GDM1 (cell line): ENCODE data around the gene NTM.

ENCODE experiments used
- DNase-seq: peaks from one replicate; lab custom pipeline; 2025; lab: John Stamatoyannopoulos, UW

Gene NTM

GRCh38 chr11:131824771-131825170, 454.4 kb downstream of the NTM start:
- DNase-seq, result no peak

DNA sequence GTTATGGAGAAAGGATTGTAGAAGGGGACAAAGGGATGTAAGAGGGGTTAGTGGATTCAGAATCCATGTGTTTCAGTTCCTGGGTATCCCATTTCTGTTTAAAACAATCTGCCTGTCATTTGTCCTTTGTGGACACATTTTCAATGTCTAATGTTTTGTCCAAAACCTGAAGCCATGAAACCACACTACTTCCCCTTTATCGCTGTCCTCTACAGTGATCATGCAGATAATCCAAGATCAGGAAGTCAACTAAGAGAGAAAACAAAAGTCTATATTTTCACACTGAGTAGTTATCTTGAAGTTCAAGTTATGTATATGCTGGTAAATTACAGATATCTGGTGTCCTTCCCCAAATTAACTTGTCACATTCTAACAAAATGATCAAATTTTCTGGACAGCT, 457.0 kb downstream of the NTM start:
- no peak for DNase-seq

GRCh38 chr11:131829725-131830124, 459.3 kb downstream of the NTM start:
- DNase-seq, result no peak

DNA sequence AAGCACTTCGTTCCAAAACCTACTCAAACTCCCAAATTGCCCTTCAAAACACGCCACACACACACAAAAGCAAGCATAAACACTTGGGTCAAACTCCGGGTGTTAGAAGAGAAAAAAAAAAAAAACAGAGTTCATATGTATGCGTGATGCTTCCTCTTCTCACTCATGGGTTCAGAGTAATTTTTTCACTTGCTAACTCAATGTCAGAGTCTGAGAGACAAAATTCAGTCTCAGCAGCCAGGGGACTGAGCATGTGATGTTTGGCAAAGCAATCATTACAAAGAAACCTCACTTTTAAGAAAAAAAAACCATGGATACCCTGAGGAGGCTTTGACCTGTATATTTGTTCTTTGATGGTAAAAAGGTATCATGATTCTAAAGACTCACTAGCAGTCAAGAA, 461.7 kb downstream of the NTM start:
- DNase-seq, result no peak

GRCh38 chr11:131833366-131833765, 463.0 kb downstream of the NTM start:
- no peak for DNase-seq

DNA sequence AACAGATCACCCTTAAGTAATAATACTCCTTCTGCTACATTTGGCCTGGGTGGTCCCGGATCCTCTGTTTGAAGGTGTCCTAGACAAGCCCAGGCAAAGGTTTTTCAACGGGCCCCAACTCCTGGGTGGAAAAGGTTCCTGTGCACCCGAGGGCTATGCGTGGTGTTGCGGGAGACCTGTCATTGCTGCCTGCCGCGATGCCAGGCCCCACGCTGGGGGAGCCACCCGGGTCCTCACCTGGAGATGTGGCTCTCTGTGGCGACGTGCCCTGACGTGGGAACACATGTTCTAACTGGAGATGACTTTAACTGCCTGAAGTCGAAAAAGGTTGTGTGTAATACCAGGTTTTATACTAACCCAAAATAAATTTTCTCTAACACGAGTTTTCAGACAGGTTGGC, 467.1 kb downstream of the NTM start:
- no peak for DNase-seq

DNA sequence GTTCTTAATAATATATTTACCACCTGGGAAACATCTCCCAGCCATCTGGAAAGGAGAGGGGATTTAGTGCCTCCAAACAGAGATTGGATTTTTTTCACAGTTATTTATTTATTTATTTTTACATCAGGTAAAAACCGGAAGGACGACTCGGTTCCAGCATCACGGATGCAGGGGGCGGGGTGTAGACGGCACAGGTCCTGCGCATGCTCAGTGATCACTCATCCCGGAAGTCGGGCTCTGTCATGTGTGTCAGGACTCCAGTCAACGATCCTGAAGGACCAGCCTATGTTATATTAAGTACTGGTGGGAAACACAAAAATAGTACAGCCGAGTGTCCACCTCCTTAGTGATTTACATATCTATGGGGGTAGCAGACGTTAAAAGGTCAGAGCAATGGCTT, 467.6 kb downstream of the NTM start:
- no peak for DNase-seq

DNA sequence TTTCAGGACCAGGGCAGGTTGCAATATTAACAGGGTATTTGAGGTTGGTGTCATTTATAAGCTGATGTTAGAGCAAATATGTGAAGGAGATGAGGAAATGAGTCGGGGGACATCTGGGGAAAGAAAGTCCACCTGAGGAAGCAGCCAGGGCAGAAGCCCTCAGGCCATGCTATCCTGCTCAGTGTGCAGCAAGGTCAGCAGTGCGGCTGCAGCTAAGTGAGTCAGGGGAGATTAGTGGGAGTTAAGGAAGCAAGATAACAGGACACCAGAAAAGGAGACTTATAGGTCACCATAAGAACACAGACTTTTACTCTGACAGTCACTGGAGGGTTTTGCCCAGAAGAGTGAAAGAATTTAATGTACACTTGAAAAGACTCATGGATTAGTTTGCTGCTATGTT, 468.9 kb downstream of the NTM start:
- DNase-seq, result no peak

DNA sequence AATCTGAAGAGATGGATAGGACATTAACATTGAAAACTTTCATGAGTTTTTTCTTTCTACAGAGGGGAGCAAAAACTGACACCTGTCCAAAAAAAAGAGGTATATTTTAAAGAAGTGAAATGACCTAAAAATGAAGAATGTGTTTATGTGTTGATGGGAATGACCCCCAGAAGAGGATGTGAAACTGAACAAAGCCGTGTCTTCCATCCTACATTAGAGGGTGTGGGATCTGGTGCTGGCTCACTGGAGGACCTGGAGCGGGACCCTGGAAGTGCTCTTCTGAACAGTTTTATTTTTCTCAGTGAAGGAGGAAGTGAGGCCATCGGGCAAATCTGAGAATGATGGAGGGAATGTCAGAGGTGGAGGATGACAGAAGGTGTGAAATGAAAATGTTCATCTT, 470.1 kb downstream of the NTM start:
- DNase-seq, result no peak

DNA sequence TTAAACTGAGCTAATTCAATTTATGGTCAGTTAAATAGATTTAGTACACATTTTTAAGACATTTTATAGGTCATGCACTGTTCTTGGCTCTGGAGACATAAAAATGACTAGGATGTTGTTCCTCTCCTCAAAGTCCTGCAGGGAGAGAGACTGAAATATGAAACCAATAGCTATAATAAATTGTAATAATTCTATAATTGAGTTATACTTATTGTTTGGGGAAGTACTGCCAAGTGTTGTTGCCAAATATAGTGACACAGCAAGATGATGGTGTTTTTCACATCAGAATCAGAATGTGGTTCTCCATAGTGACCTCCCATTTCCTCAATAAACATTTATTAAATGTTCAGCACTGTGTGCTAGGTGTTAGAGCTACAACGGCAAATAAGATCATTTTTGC, 470.6 kb downstream of the NTM start:
- DNase-seq, result no peak

DNA sequence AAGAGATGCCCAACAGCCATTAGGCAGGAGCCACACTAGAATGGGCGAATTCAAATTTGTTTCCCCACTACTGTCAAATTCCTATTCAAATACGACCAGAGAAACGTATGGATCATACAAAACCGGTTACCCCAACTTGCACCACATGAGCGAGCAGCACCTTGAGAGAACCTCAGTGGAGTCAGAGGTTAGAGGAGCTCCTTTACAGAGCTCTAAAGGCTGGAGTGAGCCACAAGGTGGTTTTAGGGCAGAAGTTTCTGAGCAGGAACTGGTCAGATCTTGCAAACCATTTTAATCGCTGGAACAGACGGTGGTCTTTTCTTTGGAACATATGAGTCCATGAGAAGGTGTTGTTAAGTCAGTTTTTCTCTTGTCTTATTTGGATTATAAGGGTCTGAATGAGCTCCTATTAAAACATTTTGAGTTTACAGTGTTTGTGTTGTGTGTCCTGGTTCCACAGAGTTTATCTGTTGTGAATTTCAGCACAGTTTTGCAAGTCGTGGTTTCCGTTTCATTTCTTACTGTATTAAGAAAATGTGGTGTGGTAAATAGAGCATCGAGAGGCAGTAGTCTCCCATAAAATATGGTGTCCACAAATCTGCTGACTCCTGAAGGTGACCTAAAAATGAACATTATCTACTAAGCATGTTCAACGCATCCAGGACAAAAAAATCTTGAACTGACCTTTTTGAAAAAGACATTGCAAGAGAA, 471.7 kb downstream of the NTM start:
- no peak for DNase-seq

- no peak for DNase-seq
Observed at GRCh38 chr11:131845255-131845654, 474.8 kb downstream of the NTM start.

DNA sequence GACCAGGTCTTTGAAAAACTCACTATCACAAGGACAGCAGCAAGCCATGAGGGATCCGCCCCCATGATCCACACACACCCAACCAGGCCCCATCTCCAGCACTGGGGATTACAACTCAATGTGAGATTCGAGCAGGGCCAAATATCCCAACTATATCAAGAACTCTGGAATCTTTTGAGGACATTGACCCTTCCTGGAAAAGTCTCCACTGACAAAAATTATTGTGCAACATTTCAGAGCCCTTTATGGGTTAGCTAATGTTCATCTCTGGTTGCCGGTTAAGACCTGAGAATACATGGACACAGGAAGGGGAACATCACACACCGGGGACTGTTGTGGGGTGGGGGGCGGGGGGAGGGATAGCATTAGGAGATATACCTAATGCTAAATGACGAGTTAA, 479.1 kb downstream of the NTM start:
- DNase-seq, result no peak

DNA sequence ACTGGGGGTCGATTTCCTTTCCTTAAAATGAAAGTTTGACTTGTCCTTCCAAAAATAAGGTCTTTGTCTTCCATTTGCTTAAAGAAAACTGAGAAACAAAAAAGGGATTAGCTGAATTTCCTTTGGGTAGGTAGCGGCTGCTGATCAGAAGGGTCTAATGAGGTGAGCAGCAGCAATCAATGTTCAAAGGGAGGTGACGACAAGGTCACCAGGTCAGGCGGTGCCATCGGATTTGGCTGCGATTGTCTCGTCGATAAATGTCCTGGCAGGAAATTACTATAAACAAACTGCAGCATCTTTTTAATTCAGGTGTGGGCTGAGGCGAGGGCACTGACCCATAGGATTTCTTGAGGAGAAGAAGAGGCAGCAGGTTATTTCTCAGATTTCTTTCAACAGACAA, 480.1 kb downstream of the NTM start:
- no peak for DNase-seq

GRCh38 chr11:131851964-131852755, 481.7 kb downstream of the NTM start:
- DNase-seq, result no peak

DNA sequence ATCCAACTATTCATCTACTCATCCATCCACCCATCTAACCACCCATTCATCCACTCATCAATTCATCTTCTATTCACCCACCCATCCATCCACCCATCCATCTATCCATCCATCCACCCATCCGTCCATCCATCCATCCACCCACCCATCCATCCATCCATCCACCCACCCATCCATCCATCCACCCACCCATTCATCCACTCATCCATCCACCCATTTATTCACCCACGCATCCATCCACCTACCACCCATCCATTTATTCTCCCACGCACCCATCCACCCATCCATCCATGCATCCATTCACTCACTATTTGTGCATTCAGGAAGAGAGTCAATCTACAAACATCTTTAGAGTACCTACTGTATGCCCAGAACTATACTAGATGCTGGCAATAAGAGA, 482.3 kb downstream of the NTM start:
- no peak for DNase-seq

- no peak for DNase-seq
Observed at GRCh38 chr11:131854391-131854790, 484.0 kb downstream of the NTM start.

- no peak for DNase-seq
Observed at GRCh38 chr11:131855320-131855719, 484.9 kb downstream of the NTM start.

DNA sequence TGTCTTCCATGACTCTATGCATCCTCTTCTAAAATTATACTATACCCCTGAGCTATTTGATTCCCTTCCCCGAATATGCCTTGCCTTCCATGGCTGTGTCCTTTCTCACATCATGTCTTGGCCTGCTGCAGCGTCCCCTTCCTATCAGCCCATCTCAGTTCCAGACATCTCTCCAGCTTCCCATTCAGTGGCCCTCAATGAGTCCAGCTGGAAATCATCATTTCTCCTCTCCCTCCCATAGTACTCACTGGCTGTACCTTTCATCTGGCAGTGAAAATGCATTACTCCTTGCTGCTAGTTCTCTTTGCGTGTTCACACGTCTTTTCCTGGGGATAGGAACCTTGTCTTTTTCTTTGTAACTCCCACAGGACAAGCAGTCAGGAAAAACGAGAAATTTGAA, 486.8 kb downstream of the NTM start:
- no peak for DNase-seq

DNA sequence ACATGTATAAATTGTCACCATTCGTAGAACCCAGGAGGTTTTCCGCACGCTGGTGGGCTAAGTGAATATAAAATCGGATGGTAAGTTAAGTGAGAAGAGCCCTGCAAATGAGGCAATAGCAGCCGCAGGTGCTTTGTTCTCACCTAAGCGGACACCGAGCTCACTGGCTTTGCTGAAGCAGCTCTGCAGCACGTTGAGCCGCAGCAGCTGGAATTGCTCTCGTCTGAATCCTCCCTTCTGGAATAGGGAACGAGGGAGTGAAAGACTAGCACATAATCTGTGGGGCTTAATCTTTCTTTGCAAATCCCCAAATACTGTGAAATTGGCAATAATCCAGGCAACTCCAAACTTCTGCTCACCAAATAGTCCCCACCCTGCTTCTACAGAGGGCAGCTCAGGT, 488.1 kb downstream of the NTM start:
- no peak for DNase-seq

DNA sequence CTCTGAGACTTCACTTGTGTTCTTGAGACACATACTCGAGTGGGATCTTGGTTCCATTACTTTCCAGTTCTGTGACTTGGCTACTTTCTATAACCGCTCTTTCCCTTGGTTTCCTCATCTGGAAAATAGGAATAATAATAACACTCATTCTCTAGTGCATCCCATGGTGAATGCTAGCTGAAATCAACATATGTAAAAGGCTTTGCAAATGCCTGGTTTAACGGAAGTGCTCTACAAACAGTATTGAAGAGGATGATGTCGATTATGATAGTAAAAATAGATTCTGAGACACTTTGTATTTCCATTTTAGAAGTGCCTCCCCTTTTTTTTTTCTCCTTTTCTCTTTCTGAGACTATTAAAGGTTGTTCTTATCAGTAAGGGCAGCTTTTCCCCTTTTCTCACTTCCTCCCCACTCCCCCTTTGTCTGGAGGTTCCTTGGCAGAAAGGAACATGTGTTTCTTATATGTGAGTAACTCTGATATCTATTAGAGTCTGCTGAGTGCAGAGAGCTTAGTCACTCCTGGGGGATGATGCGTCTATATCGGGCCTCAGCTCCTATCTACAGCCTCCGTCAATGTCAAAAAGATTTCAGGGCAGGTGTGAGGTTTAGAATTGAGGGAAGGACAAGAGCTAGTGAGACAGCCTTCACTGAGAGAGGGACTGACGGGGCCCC, 489.3 kb downstream of the NTM start:
- DNase-seq, result no peak

- no peak for DNase-seq
Observed at GRCh38 chr11:131864228-131864627, 493.8 kb downstream of the NTM start.

- DNase-seq, result no peak
Observed at GRCh38 chr11:131865860-131866259, 495.4 kb downstream of the NTM start.
